ENCODE data around the gene CSTB.

CSTB gene

GRCh38 chr21:43759651-43760050 lies 16.5 kb downstream of the CSTB start:
- no peak overlapping the region for H3K4me3 ChIP-seq (ENCODE audit: low read depth, low read length)
- DNase-seq (ENCODE audit: low read depth), result no peak
- TF ChIP-seq MAX (IDR thresholded peaks at IDR 0.05; ENCODE audit: low read depth, low read length) (no peak), POLR2A (IDR thresholded peaks at IDR 0.05; ENCODE audit: extremely low read depth, insufficient read length) (no peak), MYC (IDR thresholded peaks at IDR 0.05; ENCODE audit: low read depth, low read length) (no peak), CTCF (IDR thresholded peaks at IDR 0.05; ENCODE audit: low read depth, low read length) (no peak)

GRCh38 chr21:43758811-43759210 lies 17.3 kb downstream of the CSTB start:
- DNase-seq (ENCODE audit: low read depth), result no peak
- TF ChIP-seq MAX (IDR thresholded peaks at IDR 0.05; ENCODE audit: low read depth, low read length), result no peak
- no peak for TF ChIP-seq POLR2A (IDR thresholded peaks at IDR 0.05; ENCODE audit: extremely low read depth, insufficient read length)
- no peak for TF ChIP-seq MYC (IDR thresholded peaks at IDR 0.05; ENCODE audit: low read depth, low read length)
- no peak for TF ChIP-seq CTCF (IDR thresholded peaks at IDR 0.05; ENCODE audit: low read depth, low read length)
- H3K4me3 ChIP-seq (ENCODE audit: low read depth, low read length), result no peak overlapping the region

- H3K4me3 ChIP-seq (ENCODE audit: low read depth, low read length), result no peak overlapping the region
- no peak for DNase-seq (ENCODE audit: low read depth)
- no peak for TF ChIP-seq POLR2A (IDR thresholded peaks at IDR 0.05; ENCODE audit: extremely low read depth, insufficient read length)
- no peak for TF ChIP-seq CTCF (IDR thresholded peaks at IDR 0.05; ENCODE audit: low read depth, low read length)
- no peak for TF ChIP-seq MAX (IDR thresholded peaks at IDR 0.05; ENCODE audit: low read depth, low read length)
- no peak for TF ChIP-seq MYC (IDR thresholded peaks at IDR 0.05; ENCODE audit: low read depth, low read length)
Measured at GRCh38 chr21:43758111-43758641, 17.9 kb downstream of the CSTB start.

- DNase-seq (ENCODE audit: low read depth), result no peak
- H3K4me3 ChIP-seq (ENCODE audit: low read depth, low read length), result no peak overlapping the region
- TF ChIP-seq POLR2A (IDR thresholded peaks at IDR 0.05; ENCODE audit: extremely low read depth, insufficient read length) (no peak), MYC (IDR thresholded peaks at IDR 0.05; ENCODE audit: low read depth, low read length) (no peak), CTCF (IDR thresholded peaks at IDR 0.05; ENCODE audit: low read depth, low read length) (no peak), MAX (IDR thresholded peaks at IDR 0.05; ENCODE audit: low read depth, low read length) (no peak)
Measured at GRCh38 chr21:43757601-43758000, 18.5 kb downstream of the CSTB start.

GRCh38 chr21:43755820-43756594 lies 20.1 kb downstream of the CSTB start:
- no peak for TF ChIP-seq CTCF (IDR thresholded peaks at IDR 0.05; ENCODE audit: low read depth, low read length)
- TF ChIP-seq MYC (IDR thresholded peaks at IDR 0.05; ENCODE audit: low read depth, low read length), result no peak
- TF ChIP-seq POLR2A (IDR thresholded peaks at IDR 0.05; ENCODE audit: extremely low read depth, insufficient read length), result no peak
- no peak for TF ChIP-seq MAX (IDR thresholded peaks at IDR 0.05; ENCODE audit: low read depth, low read length)
- H3K4me3 ChIP-seq (ENCODE audit: low read depth, low read length), result no peak overlapping the region
- no peak for DNase-seq (ENCODE audit: low read depth)
